WTC11 (cell line): Measurements from ENCODE around the gene KCNC4. TPM values are rescaled to one million over a fixed set of nuclear protein-coding genes. Genes with fewer than 3 reads are reported as not detected.

Experiments used
- ATAC-seq: fragments of 200-7000 bp; cut with Tn5 transposase; 2 replicates; pipeline ENCODE4 v1.10.0; 2021; ENCODE audit warnings: mild to moderate bottlenecking, moderate library complexity
- CTCF ChIA-PET: fragments of 300-600 bp; sonication (Branson Sonifier 250); formaldehyde crosslinking; loops from one replicate; lab custom pipeline; 2021; ENCODE audit warnings: antibody characterized with exemption; lab: Charles Lee
- POLR2A ChIA-PET: fragments of 350-600 bp; sonication (Branson Sonifier 250); formaldehyde crosslinking; loops from one replicate; lab custom pipeline; 2021; ENCODE audit warnings: antibody characterized with exemption; lab: Charles Lee
- DNase-seq: peaks from one replicate; pipeline ENCODE4 v3.0.0; 2021; ENCODE audit warnings: low spot score
- H3K27ac Mint-ChIP-seq: 2 replicates; pipeline ENCODE4 v1.8.0; 2021; ENCODE audit warnings: mixed read lengths
- H3K27me3 Mint-ChIP-seq: 2 replicates; pipeline ENCODE4 v1.8.0; 2021; ENCODE audit warnings: low read depth, mild to moderate bottlenecking, moderate library complexity, mixed read lengths
- H3K36me3 Mint-ChIP-seq: 2 replicates; pipeline ENCODE4 v1.8.0; 2021; ENCODE audit warnings: mixed read lengths
- H3K4me1 Mint-ChIP-seq: 2 replicates; pipeline ENCODE4 v1.8.0; 2022; ENCODE audit warnings: mixed read lengths
- H3K4me3 Mint-ChIP-seq: 2 replicates; pipeline ENCODE4 v1.8.0; 2021; ENCODE audit warnings: mild to moderate bottlenecking, moderate library complexity, mixed read lengths
- H3K9me3 Mint-ChIP-seq: 2 replicates; pipeline ENCODE4 v1.8.0; 2021; ENCODE audit warnings: mixed read lengths
- CBFB ChIP-seq: sonication (generic); formaldehyde crosslinking; IDR thresholded peaks from 2 replicates; pipeline ENCODE4 v1.8.1; 2022; ENCODE audit warnings: mild to moderate bottlenecking, low read depth, missing genetic modification reagents
- CREM ChIP-seq: sonication (generic); formaldehyde crosslinking; IDR thresholded peaks from 2 replicates; pipeline ENCODE4 v1.8.1; 2022; ENCODE audit warnings: mild to moderate bottlenecking, missing genetic modification reagents, moderate library complexity
- EMX1 ChIP-seq: fragments of 250-450 bp; sonication (Bioruptor Pico); IDR thresholded peaks from 2 replicates; pipeline ENCODE4 v1.8.0; 2021; ENCODE audit warnings: mild to moderate bottlenecking
- ETV6 ChIP-seq: sonication (generic); formaldehyde crosslinking; IDR thresholded peaks from 2 replicates; pipeline ENCODE4 v1.8.1; 2022; ENCODE audit warnings: mild to moderate bottlenecking, missing genetic modification reagents
- FOXP1 ChIP-seq: sonication (generic); formaldehyde crosslinking; IDR thresholded peaks from 2 replicates; pipeline ENCODE4 v1.8.0; 2022; ENCODE audit warnings: missing genetic modification reagents, mild to moderate bottlenecking, moderate library complexity, borderline replicate concordance
- GRHL2 ChIP-seq: fragments of 250-450 bp; sonication (Bioruptor Pico); IDR thresholded peaks from 2 replicates; pipeline ENCODE4 v1.8.0; 2022; ENCODE audit warnings: mild to moderate bottlenecking, moderate library complexity; ENCODE audit not compliant: insufficient replicate concordance, severe bottlenecking
- IRF2 ChIP-seq: sonication (generic); formaldehyde crosslinking; IDR thresholded peaks from 2 replicates; pipeline ENCODE4 v1.8.0; 2022; ENCODE audit warnings: low read depth, missing genetic modification reagents, borderline replicate concordance
- MXD4 ChIP-seq: fragments of 250-450 bp; sonication (Bioruptor Pico); IDR thresholded peaks from 2 replicates; pipeline ENCODE4 v1.8.0; 2021; ENCODE audit warnings: mild to moderate bottlenecking, moderate library complexity, borderline replicate concordance
- MYBL2 ChIP-seq: sonication (generic); formaldehyde crosslinking; IDR thresholded peaks from 2 replicates; pipeline ENCODE4 v1.8.1; 2023; ENCODE audit warnings: mild to moderate bottlenecking, moderate library complexity, missing genetic modification reagents
- NFATC4 ChIP-seq: fragments of 250-450 bp; sonication (Bioruptor Pico); IDR thresholded peaks from 2 replicates; pipeline ENCODE4 v1.9.0; 2021; ENCODE audit warnings: mild to moderate bottlenecking
- NR3C1 ChIP-seq: sonication (generic); formaldehyde crosslinking; conservative IDR thresholded peaks from 2 replicates; pipeline ENCODE4 v1.8.1; 2023; ENCODE audit warnings: low read depth, mild to moderate bottlenecking, missing genetic modification reagents
- OVOL2 ChIP-seq: fragments of 250-450 bp; sonication (Bioruptor Pico); IDR thresholded peaks from 2 replicates; pipeline ENCODE4 v1.9.0; 2021; ENCODE audit warnings: mild to moderate bottlenecking, borderline replicate concordance
- PRDM15 ChIP-seq: sonication (generic); formaldehyde crosslinking; IDR thresholded peaks from 2 replicates; pipeline ENCODE4 v1.8.0; 2022; ENCODE audit warnings: missing genetic modification reagents
- PRRX2 ChIP-seq: fragments of 250-450 bp; sonication (Bioruptor Pico); IDR thresholded peaks from 2 replicates; pipeline ENCODE4 v1.8.0; 2021; ENCODE audit warnings: mild to moderate bottlenecking
- TP53 ChIP-seq: sonication (generic); formaldehyde crosslinking; IDR thresholded peaks from 2 replicates; pipeline ENCODE4 v1.8.1; 2023; ENCODE audit warnings: mild to moderate bottlenecking, missing genetic modification reagents
- USF2 ChIP-seq: sonication (generic); formaldehyde crosslinking; IDR thresholded peaks from 2 replicates; pipeline ENCODE4 v1.8.1; 2023; ENCODE audit warnings: mild to moderate bottlenecking, missing genetic modification reagents, moderate library complexity
- ZNF232 ChIP-seq: sonication (generic); formaldehyde crosslinking; IDR thresholded peaks from 2 replicates; pipeline ENCODE4 v1.8.0; 2022; ENCODE audit warnings: mild to moderate bottlenecking, missing genetic modification reagents
- ZSCAN18 ChIP-seq: fragments of 250-450 bp; sonication (Bioruptor Pico); IDR thresholded peaks from 2 replicates; pipeline ENCODE4 v2.1.2; 2022; ENCODE audit warnings: mild to moderate bottlenecking, moderate library complexity
- total RNA-seq: library from RNA; stranded (reverse); gene quantifications from 3 replicates; pipeline ENCODE4 v1.2.3, GENCODE V29; 2021
- TF ChIP-seq, protein P1 (sequence below): fragments of 250-450 bp; sonication (Bioruptor Pico); IDR thresholded peaks from 2 replicates; pipeline ENCODE4 v1.9.0; 2021; ENCODE audit warnings: moderate library complexity, mild to moderate bottlenecking, inconsistent platforms, borderline replicate concordance
- TF ChIP-seq, protein P2 (sequence below): sonication (generic); formaldehyde crosslinking; IDR thresholded peaks from 2 replicates; pipeline ENCODE4 v1.8.1; 2023; ENCODE audit warnings: mild to moderate bottlenecking, missing genetic modification reagents, borderline replicate concordance
- TF ChIP-seq, protein P3 (sequence below): sonication (generic); formaldehyde crosslinking; IDR thresholded peaks from 2 replicates; pipeline ENCODE4 v1.8.1; 2023; ENCODE audit warnings: mild to moderate bottlenecking, missing genetic modification reagents

Gene KCNC4
- total RNA-seq, 1 experiment from 2014 or later = 19.9 TPM

DNA sequence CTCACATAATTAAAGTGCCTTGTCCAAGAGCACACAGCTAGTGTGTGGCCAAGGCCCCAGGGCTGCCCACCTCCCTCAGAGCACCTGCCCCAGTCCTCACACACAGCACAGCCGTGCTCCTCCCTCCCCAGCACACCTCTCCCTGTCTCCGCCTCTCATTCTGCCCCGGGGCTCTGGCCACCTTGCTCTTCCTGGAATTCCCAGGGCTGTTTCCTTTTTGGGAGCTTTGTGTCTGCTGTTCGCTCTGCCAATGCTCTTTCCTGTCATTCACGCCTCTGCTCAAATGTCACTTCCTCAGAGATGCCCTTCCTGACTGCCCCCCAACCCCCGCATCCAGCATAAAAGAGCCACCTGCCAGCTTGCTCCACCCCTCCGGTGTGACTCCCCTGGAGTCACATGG lies 46.5 kb upstream of the KCNC4 start:
- Mint-ChIP-seq H3K9me3 (no peaks in the 10 kb centered on the region), H3K4me3 (no peak overlapping the region), H3K27ac (no peak overlapping the region), H3K4me1 (peaks cover 11% of the 10 kb centered on the region), H3K36me3 (no peaks in the 10 kb centered on the region), H3K27me3 (peaks cover 4% of the 10 kb centered on the region)
- TF ChIP-seq CBFB (CRISPR knock-in tag) (no peak), ETV6 (CRISPR knock-in tag) (no peak), TP53 (CRISPR knock-in tag) (no peak), EMX1 (CRISPR knock-in tag) (no peak), ZSCAN18 (CRISPR knock-in tag) (no peak), NFATC4 (no peak), OVOL2 (CRISPR knock-in tag) (no peak), USF2 (CRISPR knock-in tag) (no peak), MYBL2 (CRISPR knock-in tag) (no peak), GRHL2 (no peak), NR3C1 (no peak), MXD4 (CRISPR knock-in tag) (no peak), IRF2 (CRISPR knock-in tag) (no peak)
- TF ChIP-seq, protein P1, sequence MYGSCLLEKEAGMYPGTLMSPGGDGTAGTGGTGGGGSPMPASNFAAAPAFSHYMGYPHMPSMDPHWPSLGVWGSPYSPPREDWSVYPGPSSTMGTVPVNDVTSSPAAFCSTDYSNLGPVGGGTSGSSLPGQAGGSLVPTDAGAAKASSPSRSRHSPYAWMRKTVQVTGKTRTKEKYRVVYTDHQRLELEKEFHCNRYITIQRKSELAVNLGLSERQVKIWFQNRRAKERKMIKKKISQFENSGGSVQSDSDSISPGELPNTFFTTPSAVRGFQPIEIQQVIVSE (CRISPR knock-in tag) = no peak
- TF ChIP-seq, protein P2, sequence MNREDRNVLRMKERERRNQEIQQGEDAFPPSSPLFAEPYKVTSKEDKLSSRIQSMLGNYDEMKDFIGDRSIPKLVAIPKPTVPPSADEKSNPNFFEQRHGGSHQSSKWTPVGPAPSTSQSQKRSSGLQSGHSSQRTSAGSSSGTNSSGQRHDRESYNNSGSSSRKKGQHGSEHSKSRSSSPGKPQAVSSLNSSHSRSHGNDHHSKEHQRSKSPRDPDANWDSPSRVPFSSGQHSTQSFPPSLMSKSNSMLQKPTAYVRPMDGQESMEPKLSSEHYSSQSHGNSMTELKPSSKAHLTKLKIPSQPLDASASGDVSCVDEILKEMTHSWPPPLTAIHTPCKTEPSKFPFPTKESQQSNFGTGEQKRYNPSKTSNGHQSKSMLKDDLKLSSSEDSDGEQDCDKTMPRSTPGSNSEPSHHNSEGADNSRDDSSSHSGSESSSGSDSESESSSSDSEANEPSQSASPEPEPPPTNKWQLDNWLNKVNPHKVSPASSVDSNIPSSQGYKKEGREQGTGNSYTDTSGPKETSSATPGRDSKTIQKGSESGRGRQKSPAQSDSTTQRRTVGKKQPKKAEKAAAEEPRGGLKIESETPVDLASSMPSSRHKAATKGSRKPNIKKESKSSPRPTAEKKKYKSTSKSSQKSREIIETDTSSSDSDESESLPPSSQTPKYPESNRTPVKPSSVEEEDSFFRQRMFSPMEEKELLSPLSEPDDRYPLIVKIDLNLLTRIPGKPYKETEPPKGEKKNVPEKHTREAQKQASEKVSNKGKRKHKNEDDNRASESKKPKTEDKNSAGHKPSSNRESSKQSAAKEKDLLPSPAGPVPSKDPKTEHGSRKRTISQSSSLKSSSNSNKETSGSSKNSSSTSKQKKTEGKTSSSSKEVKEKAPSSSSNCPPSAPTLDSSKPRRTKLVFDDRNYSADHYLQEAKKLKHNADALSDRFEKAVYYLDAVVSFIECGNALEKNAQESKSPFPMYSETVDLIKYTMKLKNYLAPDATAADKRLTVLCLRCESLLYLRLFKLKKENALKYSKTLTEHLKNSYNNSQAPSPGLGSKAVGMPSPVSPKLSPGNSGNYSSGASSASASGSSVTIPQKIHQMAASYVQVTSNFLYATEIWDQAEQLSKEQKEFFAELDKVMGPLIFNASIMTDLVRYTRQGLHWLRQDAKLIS (CRISPR knock-in tag) = no peak
- TF ChIP-seq, protein P3, sequence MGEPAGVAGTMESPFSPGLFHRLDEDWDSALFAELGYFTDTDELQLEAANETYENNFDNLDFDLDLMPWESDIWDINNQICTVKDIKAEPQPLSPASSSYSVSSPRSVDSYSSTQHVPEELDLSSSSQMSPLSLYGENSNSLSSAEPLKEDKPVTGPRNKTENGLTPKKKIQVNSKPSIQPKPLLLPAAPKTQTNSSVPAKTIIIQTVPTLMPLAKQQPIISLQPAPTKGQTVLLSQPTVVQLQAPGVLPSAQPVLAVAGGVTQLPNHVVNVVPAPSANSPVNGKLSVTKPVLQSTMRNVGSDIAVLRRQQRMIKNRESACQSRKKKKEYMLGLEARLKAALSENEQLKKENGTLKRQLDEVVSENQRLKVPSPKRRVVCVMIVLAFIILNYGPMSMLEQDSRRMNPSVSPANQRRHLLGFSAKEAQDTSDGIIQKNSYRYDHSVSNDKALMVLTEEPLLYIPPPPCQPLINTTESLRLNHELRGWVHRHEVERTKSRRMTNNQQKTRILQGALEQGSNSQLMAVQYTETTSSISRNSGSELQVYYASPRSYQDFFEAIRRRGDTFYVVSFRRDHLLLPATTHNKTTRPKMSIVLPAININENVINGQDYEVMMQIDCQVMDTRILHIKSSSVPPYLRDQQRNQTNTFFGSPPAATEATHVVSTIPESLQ = no peak
- ChIA-PET CTCF (interaction anchor here (0.7 to 3.2 kb wide), 6 partner anchors 11 to 332 kb away, joined by 3 to 11 read pairs (median 5); partner anchors contain the start of gene SLC6A17), POLR2A (no interaction called here)
- DNase-seq (no peak), ATAC-seq (no peak; the same call in 1 of the 2 replicates)

- ChIA-PET POLR2A (interaction anchor here (1.3 kb wide), 1 partner anchor 10 kb away, joined by 3 read pairs; no protein-coding TSS in a partner anchor), CTCF (interaction anchor here (0.7 to 3.1 kb wide), 8 partner anchors 14 to 331 kb away, joined by 3 to 11 read pairs (median 4); partner anchors contain the start of gene SLC6A17)
- peaks cover 4% of the 10 kb centered on the region for H3K27me3 Mint-ChIP-seq
- ATAC-seq (no peak), DNase-seq (no peak)
- H3K4me3 Mint-ChIP-seq = no peak overlapping the region
- no peaks in the 10 kb centered on the region for H3K36me3 Mint-ChIP-seq
- no peaks in the 10 kb centered on the region for H3K9me3 Mint-ChIP-seq
- H3K27ac Mint-ChIP-seq = no peak overlapping the region
- peaks cover 11% of the 10 kb centered on the region for H3K4me1 Mint-ChIP-seq
- TF ChIP-seq ZNF232 (CRISPR knock-in tag) (no peak), EMX1 (CRISPR knock-in tag) (no peak), CREM (CRISPR knock-in tag) (no peak), PRRX2 (CRISPR knock-in tag) (no peak), FOXP1 (CRISPR knock-in tag) (no peak), PRDM15 (CRISPR knock-in tag) (no peak)
Observed at GRCh38 chr1:110164725-110165350, 45.3 kb upstream of the KCNC4 start.
